GM18907 (cell line): ENCODE data around the gene TMED5.
"Not testable (repeated sequence)": the region's sequence is repeated elsewhere in the genome, so short reads cannot be mapped to it uniquely, and the experiment has no call there.

Experiments used
- ATAC-seq: cut with Tn5 transposase; IDR thresholded peaks from one replicate; pipeline ENCODE4 v1.9.1; 2021; ENCODE audit warnings: mild to moderate bottlenecking, moderate library complexity; ENCODE audit not compliant: unreplicated experiment

Gene TMED5

DNA sequence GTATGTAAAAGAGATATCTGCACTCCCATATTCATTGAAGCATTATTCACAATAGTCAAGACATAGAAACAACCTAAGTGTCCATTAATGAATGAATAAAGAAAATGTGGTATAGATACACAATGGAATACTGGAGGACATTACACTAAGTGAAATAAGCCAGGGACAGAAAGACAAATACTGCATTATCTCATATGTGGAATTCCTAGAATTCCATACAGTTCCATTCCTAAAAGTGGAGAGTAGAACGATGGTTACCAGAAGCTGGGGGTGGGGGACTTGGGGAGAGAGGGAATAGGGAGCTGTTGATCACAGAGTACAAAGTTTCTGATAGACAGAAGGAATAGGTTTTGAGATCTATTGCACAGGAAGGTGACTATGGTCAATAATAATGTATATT lies 7.4 kb downstream of the TMED5 start:
- no peak for ATAC-seq

DNA sequence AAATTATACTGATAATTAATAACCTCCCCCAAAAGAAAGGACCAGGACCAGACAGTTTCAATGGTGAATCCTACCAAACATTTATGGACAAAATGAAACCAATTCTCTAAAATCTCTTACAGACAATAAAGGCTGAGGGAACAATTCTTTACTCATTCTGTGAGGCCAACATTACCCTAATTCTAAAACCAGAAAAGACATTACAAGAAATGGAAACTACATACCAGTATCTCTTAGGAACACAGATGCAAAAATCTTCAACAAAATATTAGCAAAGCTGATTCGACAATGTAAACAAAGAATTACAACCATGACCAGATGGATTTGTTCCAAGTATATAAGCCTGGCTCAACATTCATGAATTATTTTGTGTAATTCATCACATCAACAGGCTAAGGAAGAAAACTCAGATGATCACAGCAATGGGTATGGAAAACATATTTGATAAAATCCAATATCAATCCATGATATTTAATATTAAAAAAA lies 8.6 kb downstream of the TMED5 start:
- ATAC-seq: no peak

DNA sequence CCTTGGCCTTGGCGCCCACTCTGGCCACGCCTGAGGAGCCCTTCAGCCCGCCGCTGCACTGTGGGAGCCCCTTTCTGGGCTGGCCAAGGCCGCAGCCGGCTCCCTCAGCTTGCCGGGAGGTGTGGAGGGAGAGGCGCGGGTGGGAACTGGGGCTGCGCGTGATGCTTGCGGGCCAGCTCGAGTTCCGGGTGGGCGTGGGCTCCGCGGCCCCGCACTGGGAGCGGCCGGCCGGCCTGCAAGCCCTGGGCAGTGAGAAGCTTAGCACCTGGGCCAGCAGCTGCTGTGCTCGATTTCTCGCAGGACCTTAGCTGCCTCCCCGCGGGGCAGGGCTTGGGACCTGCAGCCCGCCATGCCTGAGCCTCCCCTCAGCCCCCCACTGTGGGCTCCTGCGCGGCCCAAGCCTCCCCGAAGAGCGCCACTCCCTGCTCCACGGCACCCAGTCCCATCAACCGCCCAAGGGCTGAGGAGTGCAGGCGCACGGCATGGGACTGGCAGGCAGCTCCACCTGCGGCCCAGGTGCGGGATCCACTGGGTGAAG lies 10.0 kb downstream of the TMED5 start:
- not testable (repeated sequence) for ATAC-seq

DNA sequence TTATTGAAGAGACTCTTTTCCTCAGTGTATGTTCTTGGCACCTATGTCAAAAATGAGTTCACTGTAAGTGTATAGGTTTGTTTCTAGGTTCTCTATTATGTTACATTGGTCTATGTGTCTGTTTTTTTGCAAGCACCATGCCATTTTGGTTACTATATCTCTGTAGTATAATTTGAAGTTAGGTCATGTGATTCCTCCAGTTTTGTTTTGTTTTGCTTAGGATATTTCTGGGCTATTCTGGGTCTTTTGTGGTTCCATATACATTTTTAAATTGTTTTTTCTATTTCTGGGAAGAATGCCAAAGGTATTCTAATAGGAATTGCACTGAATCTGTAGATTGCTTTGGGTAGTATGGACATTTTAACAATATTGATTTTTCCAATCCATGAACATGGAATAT lies 13.2 kb downstream of the TMED5 start:
- no peak for ATAC-seq

DNA sequence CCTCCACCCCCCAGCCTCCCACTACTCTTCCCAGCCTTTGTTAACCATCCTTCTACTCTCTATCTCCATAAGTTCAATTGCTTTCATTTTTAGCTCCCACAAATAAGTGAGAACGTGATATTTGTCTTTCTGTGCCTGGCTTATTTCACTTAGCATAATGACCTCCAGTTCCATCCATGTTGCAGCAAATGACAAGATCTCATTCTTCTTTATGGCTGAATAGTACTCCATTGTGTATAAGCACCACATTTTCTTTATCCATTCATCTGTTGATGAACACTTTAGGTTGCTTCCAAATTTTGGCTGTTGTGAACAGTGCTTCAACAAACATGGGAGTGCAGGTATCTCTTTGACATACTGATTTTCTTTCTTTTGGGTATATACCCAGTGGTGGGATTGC lies 14.3 kb downstream of the TMED5 start:
- not testable (repeated sequence) for ATAC-seq

DNA sequence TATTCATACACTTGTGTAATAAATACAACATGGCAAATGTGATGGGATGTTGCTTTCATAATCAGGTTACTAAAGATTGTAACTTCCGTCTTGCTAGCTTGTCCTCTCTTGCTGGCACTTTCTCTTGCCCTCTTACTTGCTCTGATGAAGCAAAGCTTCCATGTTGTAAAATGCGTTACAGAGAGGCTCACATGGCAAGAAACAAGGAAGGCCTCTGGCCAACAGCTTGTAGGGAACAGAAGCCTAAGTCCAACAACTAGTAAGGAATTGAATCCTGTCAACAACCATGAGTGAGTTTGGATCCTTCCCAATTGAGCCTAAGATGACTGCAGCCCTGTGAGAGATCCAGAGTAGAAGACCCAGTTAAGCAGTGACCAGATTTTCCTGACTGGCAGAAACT lies 15.4 kb downstream of the TMED5 start:
- no peak for ATAC-seq

DNA sequence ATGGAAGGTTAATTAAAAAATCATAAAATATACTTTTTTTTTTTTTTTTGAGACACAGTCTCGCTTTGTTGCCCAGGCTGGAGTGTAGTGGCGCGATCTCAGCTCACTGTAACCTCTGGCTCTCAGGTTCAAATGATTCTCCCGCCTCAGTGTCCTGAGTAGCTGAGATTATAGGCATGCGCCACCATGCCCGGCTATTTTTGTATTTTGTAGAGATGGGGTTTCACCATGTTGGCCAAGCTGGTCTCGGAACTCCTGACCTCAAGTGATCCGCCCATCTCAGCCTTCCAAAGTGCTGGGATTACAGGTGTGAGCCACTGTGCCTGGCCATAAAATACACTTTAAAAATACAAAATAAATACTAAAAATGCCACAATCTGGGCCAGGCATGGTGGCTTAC lies 16.9 kb downstream of the TMED5 start:
- not testable (repeated sequence) for ATAC-seq

DNA sequence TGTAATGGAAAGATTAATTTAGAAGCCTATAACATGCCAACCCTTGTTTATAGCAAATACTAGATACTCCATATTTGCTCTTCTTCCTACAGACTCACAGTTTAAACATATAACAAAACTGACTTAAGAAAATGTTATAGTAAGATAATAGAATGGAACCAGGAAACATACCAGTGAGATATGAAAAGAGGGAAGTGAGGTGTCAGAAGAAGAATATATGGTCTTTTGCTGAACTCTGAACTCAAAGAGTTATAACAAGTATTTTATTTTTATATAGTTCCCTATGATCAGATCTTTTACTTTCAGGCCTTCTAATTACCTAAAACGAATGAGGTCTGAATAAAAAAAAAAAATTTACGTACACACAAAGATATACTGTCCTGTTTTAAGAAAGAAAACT lies 20.9 kb downstream of the TMED5 start:
- no peak for ATAC-seq

DNA sequence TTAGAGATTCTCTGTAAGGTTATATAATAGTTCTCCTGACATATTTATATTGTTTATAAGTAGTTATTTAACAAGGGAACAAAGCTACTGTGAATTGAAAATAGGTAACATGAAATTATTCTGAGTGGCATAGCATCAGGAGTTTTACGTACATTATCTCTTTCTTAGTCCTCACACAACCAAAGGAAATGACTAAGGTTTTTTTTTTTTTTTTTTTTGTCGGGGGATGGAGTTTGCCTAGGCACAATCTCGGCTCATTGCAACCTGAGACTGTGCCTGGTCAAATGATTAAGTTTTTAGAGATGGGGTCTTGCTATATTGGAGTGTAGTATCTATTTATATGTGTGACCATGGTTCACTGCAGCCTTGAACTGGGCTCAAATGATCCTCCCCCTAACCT lies 24.9 kb downstream of the TMED5 start:
- no peak for ATAC-seq

DNA sequence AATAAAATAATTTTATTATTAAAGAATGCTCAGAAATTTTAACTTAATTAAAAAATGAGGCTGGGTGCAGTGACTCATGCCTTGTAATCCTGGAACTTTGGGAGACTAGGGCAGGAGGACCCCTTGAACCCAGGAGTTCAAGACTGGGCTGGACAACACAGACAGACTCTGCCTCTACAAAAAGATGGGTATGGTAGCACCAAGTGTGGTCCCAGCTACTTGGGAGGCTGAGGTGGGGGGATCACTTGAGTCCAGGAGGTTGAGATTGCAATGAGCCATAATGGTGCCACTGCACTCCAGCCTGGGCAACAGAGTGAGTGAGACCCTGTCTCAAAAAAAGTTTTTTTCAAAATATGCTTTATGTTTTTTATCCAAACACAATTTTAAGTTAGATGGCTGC lies 25.3 kb downstream of the TMED5 start:
- no peak for ATAC-seq

DNA sequence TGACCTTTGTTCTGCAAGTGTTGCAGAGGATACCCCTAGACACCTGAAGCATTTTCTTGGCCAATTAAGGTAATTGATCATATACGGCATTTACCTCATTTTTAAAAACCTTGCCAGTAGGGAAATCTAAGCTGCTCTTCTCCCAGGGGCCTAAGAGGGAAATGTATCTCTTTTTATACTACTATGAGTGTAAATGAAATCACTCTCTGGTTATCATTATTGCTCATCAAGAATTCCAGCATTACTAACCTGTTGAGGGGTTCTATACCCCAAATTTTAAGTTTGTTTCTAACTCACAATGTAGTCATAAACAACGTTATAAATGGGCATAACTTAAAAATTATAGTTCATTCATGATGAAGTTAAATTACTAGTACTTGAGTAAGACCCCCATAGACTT lies 27.4 kb downstream of the TMED5 start:
- no peak for ATAC-seq

DNA sequence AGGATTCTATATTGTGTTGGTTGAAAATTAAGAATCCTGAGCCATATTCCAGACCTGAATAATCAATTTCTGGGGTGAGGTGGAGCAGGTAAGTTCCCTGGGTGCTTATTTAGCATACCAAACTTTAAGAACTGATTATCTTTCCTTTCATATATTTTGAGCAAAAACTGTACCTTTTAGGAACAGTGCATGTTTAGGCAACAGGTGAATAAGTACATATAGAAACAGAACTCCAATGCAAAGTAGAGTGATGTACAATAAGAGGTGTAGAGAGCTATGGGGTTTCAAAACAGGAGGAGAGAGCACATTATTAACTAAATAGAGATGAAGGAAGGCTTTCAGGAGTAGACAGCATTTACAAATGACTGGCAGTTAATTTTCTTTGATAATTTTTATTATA lies 28.7 kb downstream of the TMED5 start:
- ATAC-seq: no peak

DNA sequence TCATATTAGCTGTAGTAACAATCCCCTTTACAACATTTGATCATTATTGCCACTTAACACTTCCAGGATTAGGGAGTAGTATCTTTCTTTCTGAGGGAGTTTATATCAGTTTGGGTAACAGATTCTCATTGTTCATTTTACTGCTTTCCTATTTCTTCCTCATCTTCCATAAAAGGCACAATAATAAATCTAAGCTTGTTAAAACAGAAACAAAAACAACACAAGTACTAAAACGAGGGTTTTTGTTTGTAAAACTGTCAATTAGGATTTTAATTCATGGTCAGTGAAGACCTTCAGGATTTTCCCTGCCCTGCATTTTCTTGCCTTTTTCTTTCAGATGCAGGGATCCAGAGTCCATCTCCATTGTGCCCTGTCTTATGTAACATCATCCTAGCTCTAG lies 29.5 kb downstream of the TMED5 start:
- ATAC-seq: no peak

DNA sequence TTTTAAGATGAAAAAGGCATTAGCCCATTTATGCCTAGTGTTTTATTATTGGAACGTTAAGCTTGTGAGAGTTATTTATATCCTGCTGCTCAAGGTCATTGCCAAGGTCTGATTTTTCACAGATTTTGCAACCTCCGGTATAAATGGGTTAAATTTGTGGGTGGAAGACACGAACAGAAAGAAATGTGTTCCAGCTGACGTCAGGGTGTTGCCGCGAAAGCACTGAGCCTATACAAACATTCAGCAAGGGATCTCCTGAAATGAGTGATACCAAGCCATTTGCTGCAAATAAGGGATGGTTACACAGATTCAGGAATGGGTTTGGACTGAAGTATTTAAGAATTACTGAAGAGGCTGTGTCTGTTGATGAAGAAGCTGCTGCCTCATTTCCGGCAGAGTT lies 32.2 kb downstream of the TMED5 start:
- no peak for ATAC-seq

DNA sequence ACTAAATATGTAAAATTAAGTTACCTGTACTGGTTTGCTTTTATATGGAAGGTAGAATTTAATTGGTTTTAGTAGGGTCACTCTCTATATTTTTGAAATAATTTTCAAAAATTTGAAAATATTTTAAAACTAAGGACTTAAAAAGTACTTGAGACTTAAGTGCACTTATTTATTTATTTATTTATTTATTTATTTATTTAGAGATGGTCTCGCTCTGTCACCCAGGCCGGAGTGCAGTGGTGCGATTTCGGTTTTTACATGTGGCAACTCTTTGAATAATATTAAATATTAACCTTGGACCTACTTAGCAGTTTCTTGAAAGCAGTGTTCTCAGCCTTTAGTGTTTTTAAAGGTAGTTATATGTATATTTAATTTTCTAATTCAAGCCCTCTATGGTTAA lies 36.4 kb downstream of the TMED5 start:
- ATAC-seq: no peak

DNA sequence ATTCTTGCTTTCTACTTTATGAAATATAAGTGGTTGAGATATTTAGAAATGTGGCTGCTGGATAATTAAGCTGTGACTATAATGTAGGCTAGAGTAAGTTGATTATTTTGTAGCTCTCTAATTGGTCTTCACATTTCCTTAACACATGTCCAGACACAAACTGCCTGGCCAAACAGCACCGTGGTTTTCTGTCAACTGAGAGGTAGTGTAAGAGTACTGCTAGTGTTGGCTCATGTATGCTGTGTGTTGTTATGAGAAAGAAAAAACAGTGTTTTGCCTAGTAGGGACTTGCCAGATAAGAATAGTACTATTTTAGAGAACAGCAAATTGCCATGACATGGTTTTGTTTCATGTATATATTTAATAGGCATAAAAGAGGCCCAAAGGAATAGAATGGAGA lies 37.1 kb downstream of the TMED5 start:
- no peak for ATAC-seq

DNA sequence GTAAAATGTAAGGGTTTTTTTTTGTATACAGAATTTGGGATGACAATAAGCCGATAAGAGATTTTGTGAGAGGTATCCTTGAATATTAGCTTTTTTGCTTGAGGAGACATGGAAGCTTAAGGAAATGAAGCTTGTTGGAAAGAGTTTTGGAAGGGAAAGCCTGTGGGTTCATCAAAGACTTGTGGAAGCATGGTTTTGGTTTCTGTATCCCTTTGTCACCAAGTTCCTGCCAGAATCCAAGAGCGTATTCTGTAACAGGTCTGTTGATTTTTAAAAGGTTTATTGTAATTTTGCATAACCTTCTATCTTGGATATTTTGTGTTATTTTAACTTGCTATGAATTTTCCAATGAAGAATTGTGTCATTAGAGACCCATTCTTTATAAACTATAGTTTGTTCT lies 38.1 kb downstream of the TMED5 start:
- ATAC-seq: no peak

DNA sequence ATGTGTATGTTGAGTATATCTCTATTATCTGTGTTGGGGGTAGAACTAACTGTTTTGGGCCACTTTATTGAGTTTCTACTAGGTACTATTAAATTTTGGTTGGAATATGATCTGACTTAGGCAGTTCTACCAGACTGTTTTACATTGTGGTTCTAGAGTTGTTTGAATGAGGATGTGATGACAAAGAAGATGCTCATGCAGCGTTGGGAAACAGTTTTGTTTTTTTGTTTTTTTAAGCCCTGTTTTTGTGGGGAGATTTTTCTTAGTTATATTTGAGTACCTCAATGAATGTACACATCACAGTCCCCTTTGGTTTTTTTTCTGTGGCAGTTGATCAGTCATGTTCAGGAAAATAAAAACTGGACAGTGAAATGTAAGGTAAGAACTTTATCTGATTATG lies 40.1 kb downstream of the TMED5 start:
- ATAC-seq: no peak

DNA sequence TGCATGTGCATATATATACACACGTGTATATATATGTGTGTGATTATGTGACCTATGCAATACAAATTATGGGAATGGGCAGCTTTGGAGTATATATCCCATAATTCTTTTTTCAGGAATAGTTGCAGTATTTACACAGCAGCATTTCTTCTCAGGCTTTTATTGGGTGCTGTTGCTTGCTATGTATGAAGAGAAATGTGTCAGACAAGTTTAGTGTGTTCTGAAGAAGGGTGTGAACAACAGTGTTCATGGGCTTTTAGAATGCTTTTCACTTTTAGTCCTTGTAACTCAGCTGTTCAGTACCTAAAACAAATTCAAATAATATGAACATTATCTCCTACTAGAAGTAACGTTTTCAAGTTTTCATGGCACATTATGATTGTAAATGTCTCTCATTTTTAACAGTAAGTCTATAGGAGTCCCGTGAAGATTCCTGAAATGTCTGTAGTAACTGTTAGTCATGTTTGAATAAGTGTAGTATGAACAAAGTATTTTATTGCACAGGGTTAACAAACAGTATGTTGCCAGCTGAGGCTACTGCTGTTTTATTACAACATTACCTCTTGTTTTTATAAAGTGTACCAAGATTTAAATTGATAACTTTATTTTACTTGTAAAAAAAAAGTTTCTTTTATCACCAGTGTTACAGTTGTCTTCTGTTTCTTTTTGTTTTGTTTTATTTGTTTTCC lies 42.5 kb downstream of the TMED5 start:
- no peak for ATAC-seq

DNA sequence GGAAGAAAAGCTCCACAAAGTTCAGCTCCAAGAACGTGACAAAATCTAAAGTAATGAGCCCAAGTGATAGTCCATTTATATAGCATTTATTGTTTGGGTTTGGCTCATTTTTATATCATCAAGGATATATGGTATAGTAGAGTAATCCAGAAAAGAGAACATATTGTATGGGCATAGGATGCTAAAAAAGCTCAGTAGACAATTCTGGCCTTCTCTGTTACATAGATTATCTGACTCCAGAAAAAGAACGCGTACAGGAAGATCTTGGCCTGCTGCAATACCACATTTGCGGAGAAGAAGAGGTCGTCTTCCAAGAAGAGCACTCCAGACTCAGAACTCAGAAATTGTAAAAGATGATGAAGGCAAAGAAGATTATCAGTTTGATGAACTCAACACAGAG lies 43.8 kb downstream of the TMED5 start:
- ATAC-seq: no peak

DNA sequence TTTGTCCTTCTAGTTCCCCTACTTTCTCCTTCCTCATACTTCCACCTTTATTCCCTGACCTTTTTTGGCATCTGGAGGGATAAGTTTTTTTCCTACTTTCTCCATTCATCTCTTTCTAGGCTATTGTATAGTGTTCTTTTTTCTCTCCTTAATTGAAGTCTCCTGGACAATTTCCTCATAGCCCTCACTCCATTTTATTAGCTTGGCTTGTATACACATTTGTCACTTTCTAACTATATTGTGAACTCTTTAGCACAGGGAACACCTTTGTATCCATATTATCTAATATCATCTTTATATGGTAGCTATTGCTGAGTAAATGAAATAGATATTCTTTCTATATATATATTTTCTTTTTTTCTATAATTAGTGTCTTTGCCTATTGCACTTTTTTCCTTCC lies 47.6 kb downstream of the TMED5 start:
- ATAC-seq: no peak

DNA sequence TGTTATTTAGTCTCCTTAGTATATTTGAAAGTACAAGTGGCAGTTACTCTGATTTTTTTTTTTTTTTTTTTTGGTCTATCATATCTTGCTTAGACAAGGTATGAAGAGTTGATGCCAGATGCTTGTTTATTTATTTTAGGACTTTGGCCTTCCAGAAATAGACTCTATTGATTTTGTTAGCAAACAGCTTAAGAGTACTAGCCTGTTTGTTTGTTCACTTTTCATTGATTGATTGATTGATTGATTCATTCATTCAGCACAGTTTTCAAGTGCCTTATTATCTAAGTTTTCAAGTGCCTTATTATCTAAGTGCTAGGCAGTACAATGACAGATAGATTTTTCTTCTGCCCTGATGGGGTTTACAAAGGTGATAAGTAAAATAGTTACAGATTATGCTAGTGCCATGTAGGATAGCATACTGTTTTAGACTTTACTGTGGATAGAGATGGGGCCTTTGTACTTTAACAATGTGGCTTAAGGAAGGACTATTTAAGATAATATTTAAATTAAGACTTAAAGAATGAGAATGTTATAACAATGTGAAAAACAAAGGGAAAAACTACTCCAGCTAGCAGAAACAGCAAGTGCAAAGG lies 50.6 kb downstream of the TMED5 start:
- no peak for ATAC-seq
